GM10266 (cell line): Measurements from ENCODE around the gene CLDN3.
"Not testable (repeated sequence)": the region's sequence is repeated elsewhere in the genome, so short reads cannot be mapped to it uniquely, and the experiment has no call there.

ENCODE experiments used
- DNase-seq: peaks from one replicate; pipeline ENCODE4 v3.0.0; 2012; ENCODE audit errors: extremely low spot score
- CTCF ChIP-seq: IDR thresholded peaks from 2 replicates; pipeline ENCODE4 v1.5.1; 2012; ENCODE audit warnings: mild to moderate bottlenecking, low read depth; ENCODE audit not compliant: control insufficient read depth, insufficient read depth; ENCODE audit errors: missing control alignments

Gene CLDN3

GRCh38 chr7:73802459-73802858 is 32.4 kb upstream of the CLDN3 start:
- no peak for TF ChIP-seq CTCF

DNA sequence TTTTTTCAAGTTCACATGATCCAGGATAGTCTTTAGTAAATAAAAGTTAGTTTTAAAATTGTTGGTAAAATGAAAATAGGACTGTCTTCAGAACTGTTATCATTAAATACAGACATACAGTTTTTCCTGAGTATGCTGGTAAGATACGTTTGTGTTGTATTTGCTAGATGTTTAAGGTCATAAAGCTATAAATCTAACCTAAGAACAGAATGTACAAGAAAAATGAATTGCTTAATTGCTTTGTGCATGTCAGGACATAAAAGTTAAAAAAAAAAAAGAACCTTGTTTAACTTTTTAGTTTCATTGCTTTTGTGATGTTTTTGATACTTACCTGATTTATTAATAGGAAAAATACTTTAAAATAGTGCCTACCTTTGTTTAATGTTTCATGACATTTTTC is 31.5 kb upstream of the CLDN3 start:
- TF ChIP-seq CTCF: no peak
- no peak for DNase-seq

More at GRCh38 chr7:73802459-73802858, 32.4 kb upstream of the CLDN3 start:
- DNase-seq: no peak

- TF ChIP-seq CTCF: no peak
- DNase-seq: no peak
Observed at GRCh38 chr7:73799282-73800141, 29.4 kb upstream of the CLDN3 start.

DNA sequence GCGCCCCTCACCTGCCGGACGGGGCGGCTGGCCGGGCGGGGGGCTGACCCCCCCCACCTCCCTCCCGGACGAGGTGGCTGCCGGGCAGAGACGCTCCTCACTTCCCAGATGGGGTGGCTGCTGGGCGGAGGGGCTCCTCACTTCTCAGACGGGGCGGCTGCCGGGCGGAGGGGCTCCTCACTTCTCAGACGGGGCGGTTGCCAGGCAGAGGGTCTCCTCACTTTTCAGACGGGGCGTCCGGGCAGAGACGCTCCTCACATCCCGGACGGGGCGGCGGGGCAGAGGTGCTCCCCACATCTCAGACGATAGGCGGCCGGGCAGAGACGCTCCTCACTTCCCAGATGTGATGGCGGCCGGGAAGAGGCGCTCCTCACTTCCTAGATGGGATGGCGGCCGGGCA is 27.1 kb upstream of the CLDN3 start:
- not testable (repeated sequence) for DNase-seq

DNA sequence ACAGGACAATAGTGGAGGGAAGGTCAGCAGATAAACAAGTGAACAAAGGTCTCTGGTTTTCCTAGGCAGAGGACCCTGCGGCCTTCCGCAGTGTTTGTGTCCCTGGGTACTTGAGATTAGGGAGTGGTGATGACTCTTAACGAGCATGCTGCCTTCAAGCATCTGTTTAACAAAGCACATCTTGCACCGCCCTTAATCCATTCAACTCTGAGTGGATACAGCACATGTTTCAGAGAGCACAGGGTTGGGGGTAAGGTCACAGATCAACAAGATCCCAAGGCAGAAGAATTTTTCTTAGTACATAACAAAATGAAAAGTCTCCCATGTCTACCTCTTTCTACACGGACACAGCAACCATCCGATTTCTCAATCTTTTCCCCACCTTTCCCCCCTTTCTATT is 26.6 kb upstream of the CLDN3 start:
- not testable (repeated sequence) for DNase-seq

DNA sequence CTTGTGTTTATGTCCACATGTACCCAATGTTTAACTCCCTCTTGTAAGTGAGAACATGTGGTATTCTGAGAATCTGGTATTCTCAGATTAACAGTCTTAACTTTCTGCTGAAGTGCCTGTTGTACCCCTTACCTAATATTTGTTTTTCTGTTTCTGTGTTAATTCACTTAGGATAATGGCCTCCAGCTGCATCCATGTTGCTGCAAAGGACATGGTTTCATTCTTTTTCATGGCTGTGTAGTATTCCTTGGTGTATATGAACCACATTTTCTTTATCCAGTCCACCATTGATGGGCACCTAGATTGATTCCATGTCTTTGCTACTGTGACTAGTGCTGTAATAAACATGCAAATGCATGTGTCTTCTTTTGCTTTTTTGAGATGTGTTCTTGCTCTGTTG is 25.1 kb upstream of the CLDN3 start:
- not testable (repeated sequence) for DNase-seq

GRCh38 chr7:73791170-73791690 is 21.2 kb upstream of the CLDN3 start:
- not testable (repeated sequence) for DNase-seq

DNA sequence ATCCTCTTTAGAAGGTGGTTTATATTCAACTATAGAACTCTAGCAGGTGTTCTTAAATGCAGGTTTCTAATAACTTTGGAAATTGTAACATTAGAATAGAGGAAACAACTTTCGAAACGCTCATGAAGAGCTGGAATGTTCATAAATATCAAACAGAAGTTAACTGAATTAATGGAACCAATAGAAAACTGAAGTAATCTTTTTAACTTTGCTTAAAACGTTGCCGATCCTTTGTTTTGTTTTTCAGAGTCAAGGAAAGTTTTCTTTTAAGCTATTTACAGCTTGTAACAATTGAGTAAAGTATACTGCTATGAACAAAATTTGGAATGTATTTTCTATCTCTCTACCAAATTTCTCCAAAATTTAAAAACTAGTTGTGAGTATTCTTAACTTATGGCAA is 19.0 kb upstream of the CLDN3 start:
- no peak for DNase-seq
- TF ChIP-seq CTCF: no peak

DNA sequence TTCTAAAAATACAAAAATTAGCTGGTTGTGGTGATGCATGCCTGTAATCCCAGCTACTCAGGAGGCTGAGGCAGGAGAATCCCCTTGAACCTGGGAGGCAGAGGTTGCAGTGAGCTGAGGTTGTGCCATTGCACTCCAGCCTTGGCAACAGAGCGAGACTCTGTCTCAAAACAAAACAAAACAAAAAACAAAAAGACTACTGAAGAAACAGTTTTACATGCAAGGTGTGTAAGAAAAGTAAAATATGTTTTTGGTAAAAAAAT is 17.6 kb upstream of the CLDN3 start:
- DNase-seq: not testable (repeated sequence)

DNA sequence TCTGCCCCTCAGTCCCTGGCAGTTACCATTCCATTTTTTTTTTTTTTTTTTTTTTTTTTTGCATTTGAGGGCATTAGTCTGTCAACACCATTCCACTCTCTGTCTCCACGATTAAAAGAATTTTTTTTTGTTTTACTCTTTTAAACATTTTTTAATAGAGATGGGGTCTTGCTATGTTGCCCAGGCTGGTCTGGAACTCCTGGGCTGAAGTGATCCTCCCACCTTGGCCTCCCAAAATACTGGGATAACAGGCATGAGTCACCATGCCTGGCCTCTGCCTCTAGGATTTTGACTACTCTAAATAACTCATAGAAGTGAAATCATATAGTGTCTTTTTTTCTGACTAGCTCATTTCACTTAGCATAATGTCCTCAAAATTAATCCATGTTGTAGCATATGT is 16.5 kb upstream of the CLDN3 start:
- DNase-seq: no peak
- TF ChIP-seq CTCF: no peak
